Uterus (tissue), 4 donors: Measurements from ENCODE around the gene BEND6. TPM values are rescaled to one million over a fixed set of nuclear protein-coding genes. Genes with fewer than 3 reads are reported as not detected.

ENCODE experiments used
- DNase-seq, 2 donors: peaks; one replicate each; pipeline ENCODE4 v3.0.0-alpha.2; 2019 to 2020
- H3K27ac ChIP-seq, 2 donors: fragments of 200-600 bp; sonication (generic); 1 replicate in 1 of 2; 2 replicates in 1 of 2; pipeline ENCODE4 v1.5.1; 2016 to 2018
- H3K27me3 ChIP-seq, 2 donors: fragments of 200-600 bp; sonication (generic); one replicate each; pipeline ENCODE4 v1.5.1; 2018 to 2019; ENCODE audit warnings: control low read depth in 1 of 2
- H3K36me3 ChIP-seq, 2 donors: fragments of 200-600 bp; sonication (generic); one replicate each; pipeline ENCODE4 v1.5.1; 2019; ENCODE audit warnings: control low read depth in 1 of 2
- H3K4me1 ChIP-seq, 2 donors: fragments of 200-600 bp; sonication (generic); one replicate each; pipeline ENCODE4 v1.5.1; 2018 to 2019; ENCODE audit warnings: control low read depth in 1 of 2
- H3K4me3 ChIP-seq, 2 donors: fragments of 200-600 bp; sonication (generic); 1 replicate in 1 of 2; 2 replicates in 1 of 2; pipeline ENCODE4 v1.5.1; 2018 to 2019; ENCODE audit warnings: mild to moderate bottlenecking in 1 of 2
- H3K9me3 ChIP-seq, 2 donors: fragments of 200-600 bp; sonication (generic); one replicate each; pipeline ENCODE4 v1.5.1; 2019; ENCODE audit warnings: control low read depth in 1 of 2
- CTCF ChIP-seq, 4 experiments: fragments of 200-600 bp in 2 of 4; fragments of 450-650 bp in 2 of 4; sonication (generic) in 2 of 4; IDR thresholded peaks; one replicate each; pipeline ENCODE4 v1.5.1; 2016 to 2019; ENCODE audit warnings: antibody characterized with exemption in 4 of 4, mild to moderate bottlenecking in 2 of 4, moderate library complexity in 1 of 4
- POLR2A ChIP-seq, 2 donors: fragments of 450-650 bp; IDR thresholded peaks; one replicate each; pipeline ENCODE4 v1.6.1; 2016; ENCODE audit warnings: antibody characterized with exemption in 2 of 2, mild to moderate bottlenecking in 1 of 2, moderate library complexity in 1 of 2
- intact Hi-C: fragments of 100-400 bp; cut with DNase I; formaldehyde crosslinking; loops from one replicate; pipeline ENCODE4 v1.15.1; 2023; ENCODE audit warnings: low total_unique reads
- total RNA-seq, 4 donors: library from RNA; depleted of rRNA in 3 of 4; stranded (reverse); fragments of >200 nt in 3 of 4; gene quantifications; one replicate each; pipeline versions ENCODE4 v1.1.0 to v1.2.4, GENCODE V29; 2014 to 2023
- donor health status: DM: yes; HTN: yes; CAD: no.

The BEND6 gene
- total RNA-seq, 4 donors from 2014 or later: 3.8 to 10.2 (median 4.5) TPM

- H3K27ac ChIP-seq: no peak overlapping the region
- TF ChIP-seq CTCF (IDR thresholded peaks at IDR 0.05): no peak
- no peak for TF ChIP-seq POLR2A (IDR thresholded peaks at IDR 0.05)
- intact Hi-C loops: no loop called here
- no peaks in the 10 kb centered on the region for H3K9me3 ChIP-seq
- H3K4me1 ChIP-seq: no peaks in the 10 kb centered on the region
- no peaks in the 10 kb centered on the region for H3K36me3 ChIP-seq
- H3K4me3 ChIP-seq: no peak overlapping the region
- no peaks in the 10 kb centered on the region for H3K27me3 ChIP-seq
- DNase-seq: no peak
These were observed 14.4 kb upstream of the BEND6 start for GRCh38 chr6:56940463-56940862.

- Histone ChIP-seq H3K27ac (no peak overlapping the region), H3K9me3 (no peaks in the 10 kb centered on the region), H3K4me3 (no peak overlapping the region), H3K4me1 (no peaks in the 10 kb centered on the region), H3K36me3 (no peaks in the 10 kb centered on the region), H3K27me3 (no peaks in the 10 kb centered on the region)
- no peak for TF ChIP-seq CTCF (IDR thresholded peaks at IDR 0.05)
- TF ChIP-seq POLR2A (IDR thresholded peaks at IDR 0.05): no peak
- DNase-seq: no peak
- intact Hi-C loops: no loop called here
These were observed 13.9 kb upstream of the BEND6 start for GRCh38 chr6:56940977-56941376.

- Histone ChIP-seq H3K9me3 (no peaks in the 10 kb centered on the region), H3K27ac (no peak overlapping the region), H3K4me3 (no peak overlapping the region), H3K36me3 (no peaks in the 10 kb centered on the region), H3K27me3 (no peaks in the 10 kb centered on the region), H3K4me1 (no peaks in the 10 kb centered on the region)
- TF ChIP-seq POLR2A (IDR thresholded peaks at IDR 0.05) (no peak), CTCF (IDR thresholded peaks at IDR 0.05) (no peak)
- DNase-seq: no peak
- intact Hi-C loops: no loop called here
These were observed 10.2 kb upstream of the BEND6 start for GRCh38 chr6:56944661-56945060.

- DNase-seq: no peak
- Histone ChIP-seq H3K27me3 (no peaks in the 10 kb centered on the region), H3K4me3 (no peak overlapping the region), H3K36me3 (no peaks in the 10 kb centered on the region), H3K9me3 (no peaks in the 10 kb centered on the region), H3K4me1 (no peaks in the 10 kb centered on the region), H3K27ac (no peak overlapping the region)
- no peak for TF ChIP-seq CTCF (IDR thresholded peaks at IDR 0.05)
- TF ChIP-seq POLR2A (IDR thresholded peaks at IDR 0.05): no peak
- intact Hi-C loops: no loop called here
These were observed 8.5 kb upstream of the BEND6 start for GRCh38 chr6:56946368-56946767.

- Histone ChIP-seq H3K36me3 (no peaks in the 10 kb centered on the region), H3K4me3 (no peak overlapping the region), H3K27me3 (no peaks in the 10 kb centered on the region), H3K4me1 (no peaks in the 10 kb centered on the region), H3K27ac (no peak overlapping the region), H3K9me3 (no peaks in the 10 kb centered on the region)
- TF ChIP-seq CTCF (IDR thresholded peaks at IDR 0.05): no peak
- no peak for TF ChIP-seq POLR2A (IDR thresholded peaks at IDR 0.05)
- intact Hi-C loops: no loop called here
- no peak for DNase-seq
These were observed 7.0 kb upstream of the BEND6 start for GRCh38 chr6:56947924-56948323.
